ENCODE results near the gene SIX2.

The SIX2 gene

DNA sequence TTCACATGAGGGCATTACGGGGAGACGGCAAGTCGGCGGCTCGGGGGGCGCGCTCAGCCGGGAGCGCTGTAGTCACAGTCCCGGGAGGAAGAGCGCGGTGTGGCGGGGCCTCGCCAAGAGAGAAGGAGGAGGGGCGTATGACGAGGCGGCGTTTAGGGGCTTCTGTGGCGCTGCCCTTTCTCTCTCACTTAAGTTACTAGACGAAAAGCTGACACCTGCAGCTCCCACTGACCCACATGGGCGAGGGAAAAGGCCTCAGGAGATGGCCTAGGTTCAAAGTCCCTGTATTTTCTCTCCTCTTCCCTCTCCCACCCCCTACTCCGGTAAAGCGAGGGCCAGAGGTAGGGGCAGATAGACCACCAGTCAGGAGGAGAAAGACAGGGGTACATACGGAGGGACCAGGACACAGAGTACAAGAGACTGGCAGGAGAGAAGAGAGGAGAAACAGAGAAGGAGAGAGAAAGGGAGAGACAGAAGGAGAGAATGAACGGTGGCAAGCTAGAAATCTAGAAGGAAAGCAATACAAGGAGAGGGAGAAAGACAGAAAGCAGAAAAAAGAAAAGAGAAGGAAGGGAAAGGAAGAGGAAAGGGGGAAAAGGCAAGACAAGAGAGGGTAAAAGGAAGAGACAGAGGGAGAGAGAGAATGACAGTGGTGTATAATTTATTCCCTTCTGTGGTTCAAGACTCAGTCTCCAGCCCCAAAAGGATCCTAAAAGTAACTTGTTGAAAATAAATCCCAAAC is 3.8 kb downstream of the SIX2 start:
- no peak overlapping the region for H3K27ac ChIP-seq
- TF ChIP-seq, protein P1, sequence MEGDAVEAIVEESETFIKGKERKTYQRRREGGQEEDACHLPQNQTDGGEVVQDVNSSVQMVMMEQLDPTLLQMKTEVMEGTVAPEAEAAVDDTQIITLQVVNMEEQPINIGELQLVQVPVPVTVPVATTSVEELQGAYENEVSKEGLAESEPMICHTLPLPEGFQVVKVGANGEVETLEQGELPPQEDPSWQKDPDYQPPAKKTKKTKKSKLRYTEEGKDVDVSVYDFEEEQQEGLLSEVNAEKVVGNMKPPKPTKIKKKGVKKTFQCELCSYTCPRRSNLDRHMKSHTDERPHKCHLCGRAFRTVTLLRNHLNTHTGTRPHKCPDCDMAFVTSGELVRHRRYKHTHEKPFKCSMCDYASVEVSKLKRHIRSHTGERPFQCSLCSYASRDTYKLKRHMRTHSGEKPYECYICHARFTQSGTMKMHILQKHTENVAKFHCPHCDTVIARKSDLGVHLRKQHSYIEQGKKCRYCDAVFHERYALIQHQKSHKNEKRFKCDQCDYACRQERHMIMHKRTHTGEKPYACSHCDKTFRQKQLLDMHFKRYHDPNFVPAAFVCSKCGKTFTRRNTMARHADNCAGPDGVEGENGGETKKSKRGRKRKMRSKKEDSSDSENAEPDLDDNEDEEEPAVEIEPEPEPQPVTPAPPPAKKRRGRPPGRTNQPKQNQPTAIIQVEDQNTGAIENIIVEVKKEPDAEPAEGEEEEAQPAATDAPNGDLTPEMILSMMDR (conservative IDR thresholded peaks at IDR 0.05), result no peak

DNA sequence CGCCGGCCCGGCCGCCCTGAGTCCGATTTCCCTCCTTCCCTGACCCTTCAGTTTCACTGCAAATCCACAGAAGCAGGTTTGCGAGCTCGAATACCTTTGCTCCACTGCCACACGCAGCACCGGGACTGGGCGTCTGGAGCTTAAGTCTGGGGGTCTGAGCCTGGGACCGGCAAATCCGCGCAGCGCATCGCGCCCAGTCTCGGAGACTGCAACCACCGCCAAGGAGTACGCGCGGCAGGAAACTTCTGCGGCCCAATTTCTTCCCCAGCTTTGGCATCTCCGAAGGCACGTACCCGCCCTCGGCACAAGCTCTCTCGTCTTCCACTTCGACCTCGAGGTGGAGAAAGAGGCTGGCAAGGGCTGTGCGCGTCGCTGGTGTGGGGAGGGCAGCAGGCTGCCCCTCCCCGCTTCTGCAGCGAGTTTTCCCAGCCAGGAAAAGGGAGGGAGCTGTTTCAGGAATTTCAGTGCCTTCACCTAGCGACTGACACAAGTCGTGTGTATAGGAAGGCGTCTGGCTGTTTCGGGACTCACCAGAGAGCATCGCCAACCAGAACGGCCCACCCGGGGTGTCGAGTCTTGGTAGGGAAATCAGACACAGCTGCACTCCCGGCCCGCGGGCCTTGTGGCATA is 4.6 kb downstream of the SIX2 start:
- TF ChIP-seq, protein P1 (conservative IDR thresholded peaks at IDR 0.05), result no peak
- no peak overlapping the region for H3K27ac ChIP-seq

- TF ChIP-seq, protein P1 (conservative IDR thresholded peaks at IDR 0.05), result no peak
- no peak overlapping the region for H3K27ac ChIP-seq
Measured at GRCh38 chr2:45003579-45004551, 5.4 kb downstream of the SIX2 start.

DNA sequence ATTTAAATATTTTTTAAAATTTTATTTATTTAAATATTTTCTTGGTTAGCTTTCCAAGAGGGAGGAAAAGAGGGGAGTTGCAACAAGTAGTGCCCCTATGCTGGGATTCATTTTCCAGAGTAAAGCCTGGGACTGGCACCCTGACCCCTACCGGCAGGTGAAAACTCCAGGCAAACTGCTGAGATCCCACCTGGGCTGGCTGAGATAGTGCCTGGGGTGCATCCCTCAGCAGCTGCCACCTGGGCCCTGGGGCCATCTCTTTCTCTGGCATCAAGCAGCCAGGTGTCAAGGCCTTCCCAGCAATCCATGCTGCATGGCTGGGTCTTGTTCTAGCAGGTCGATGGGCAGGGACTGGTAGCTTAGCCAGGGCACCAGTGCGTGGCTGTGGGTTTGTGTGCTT is 6.6 kb downstream of the SIX2 start:
- TF ChIP-seq, protein P1 (conservative IDR thresholded peaks at IDR 0.05), result no peak
- H3K27ac ChIP-seq, result no peak overlapping the region

GRCh38 chr2:45001869-45002385 is 7.3 kb downstream of the SIX2 start:
- TF ChIP-seq, protein P1 (conservative IDR thresholded peaks at IDR 0.05), result no peak
- no peak overlapping the region for H3K27ac ChIP-seq

GRCh38 chr2:45000921-45001868 is 8.1 kb downstream of the SIX2 start:
- TF ChIP-seq, protein P1 (conservative IDR thresholded peaks at IDR 0.05), result no peak
- H3K27ac ChIP-seq, result no peak overlapping the region
